Stimulated activated CD4-positive, alpha-beta T cell treated with anti-CD3 and anti-CD28 coated beads, Interleukin-15, amount 100 ng/mL, for 48 hours (primary cell): ENCODE results near the gene CDHR5.
"Not testable (repeated sequence)": the region's sequence is repeated elsewhere in the genome, so short reads cannot be mapped to it uniquely, and the experiment has no call there.

Source experiments
- DNase-seq, 2 donors: peaks; one replicate each; pipeline ENCODE4 v3.0.0-alpha.2; 2020; ENCODE audit warnings: low read depth in 2 of 2

CDHR5 gene, protein sequence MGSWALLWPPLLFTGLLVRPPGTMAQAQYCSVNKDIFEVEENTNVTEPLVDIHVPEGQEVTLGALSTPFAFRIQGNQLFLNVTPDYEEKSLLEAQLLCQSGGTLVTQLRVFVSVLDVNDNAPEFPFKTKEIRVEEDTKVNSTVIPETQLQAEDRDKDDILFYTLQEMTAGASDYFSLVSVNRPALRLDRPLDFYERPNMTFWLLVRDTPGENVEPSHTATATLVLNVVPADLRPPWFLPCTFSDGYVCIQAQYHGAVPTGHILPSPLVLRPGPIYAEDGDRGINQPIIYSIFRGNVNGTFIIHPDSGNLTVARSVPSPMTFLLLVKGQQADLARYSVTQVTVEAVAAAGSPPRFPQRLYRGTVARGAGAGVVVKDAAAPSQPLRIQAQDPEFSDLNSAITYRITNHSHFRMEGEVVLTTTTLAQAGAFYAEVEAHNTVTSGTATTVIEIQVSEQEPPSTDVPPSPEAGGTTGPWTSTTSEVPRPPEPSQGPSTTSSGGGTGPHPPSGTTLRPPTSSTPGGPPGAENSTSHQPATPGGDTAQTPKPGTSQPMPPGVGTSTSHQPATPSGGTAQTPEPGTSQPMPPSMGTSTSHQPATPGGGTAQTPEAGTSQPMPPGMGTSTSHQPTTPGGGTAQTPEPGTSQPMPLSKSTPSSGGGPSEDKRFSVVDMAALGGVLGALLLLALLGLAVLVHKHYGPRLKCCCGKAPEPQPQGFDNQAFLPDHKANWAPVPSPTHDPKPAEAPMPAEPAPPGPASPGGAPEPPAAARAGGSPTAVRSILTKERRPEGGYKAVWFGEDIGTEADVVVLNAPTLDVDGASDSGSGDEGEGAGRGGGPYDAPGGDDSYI

DNA sequence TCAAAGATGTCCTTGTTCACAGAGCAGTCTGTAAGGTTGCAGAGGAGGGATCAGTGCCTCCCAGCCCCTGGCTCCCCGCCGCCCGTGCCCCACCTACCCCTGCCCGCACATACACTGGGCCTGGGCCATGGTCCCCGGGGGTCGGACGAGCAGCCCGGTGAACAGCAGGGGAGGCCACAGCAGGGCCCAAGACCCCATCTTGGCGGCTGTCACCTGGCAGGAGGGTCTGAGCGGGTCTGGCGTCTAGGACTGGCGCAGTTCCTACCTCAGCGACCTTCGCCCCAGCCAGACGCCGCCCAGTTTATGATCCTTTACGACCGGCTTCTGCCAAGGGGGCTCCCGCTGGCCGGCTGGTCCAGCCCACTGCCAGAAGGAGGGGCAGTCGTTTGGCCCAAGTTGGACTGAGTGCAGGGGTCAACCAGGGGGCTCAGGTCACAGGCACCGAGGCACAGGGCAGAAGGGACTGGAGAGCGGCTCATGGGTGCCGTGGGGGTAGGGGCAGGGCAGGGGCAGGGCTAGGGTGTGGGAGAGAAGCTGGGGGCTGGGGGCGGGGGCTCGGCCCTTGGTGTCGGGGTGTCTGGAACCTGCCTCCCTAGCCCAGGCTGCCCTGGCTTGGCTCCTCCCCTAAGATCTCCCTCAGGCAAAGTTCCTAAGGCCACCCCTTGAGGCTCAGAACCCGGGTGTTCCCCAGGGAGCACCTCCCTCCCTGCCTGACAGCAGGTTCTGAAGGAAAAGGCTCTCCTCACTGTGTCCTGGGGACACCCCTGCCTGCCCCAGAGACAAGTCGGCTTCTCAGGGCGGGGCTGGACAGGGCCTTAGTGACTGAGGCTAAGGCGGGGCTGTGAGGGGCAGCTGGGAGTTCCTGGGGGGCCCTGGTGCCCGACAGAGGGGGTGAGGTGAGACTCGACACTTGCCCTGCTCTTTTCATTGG is at the start of gene CDHR5:
TSS of gene CDHR5 (minus strand) at position 251 of the 931 bp plus-strand sequence. CDS start at position 198, 53 bp downstream.
- no peak for DNase-seq

DNA sequence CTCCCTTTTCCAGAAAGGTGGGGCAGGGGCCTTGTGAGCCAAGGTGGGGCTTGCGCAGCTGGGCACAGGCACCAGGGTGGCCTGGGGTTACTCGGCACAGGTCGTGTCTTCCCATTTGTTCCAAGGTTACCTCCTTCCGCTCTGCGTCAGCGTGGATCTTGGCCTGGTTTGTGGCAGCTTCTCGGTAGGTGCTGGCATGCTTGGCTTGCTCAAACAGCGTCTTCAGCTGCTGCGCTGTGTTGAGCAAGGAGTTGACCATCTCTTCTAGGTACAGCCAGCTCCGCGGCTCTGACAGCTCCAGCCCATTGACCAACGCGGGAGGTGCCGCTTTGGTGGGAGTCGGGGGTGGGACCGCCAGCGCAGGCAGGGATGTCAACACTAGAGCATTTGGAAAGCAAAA is 49.7 kb upstream of the CDHR5 start:
- no peak for DNase-seq

DNA sequence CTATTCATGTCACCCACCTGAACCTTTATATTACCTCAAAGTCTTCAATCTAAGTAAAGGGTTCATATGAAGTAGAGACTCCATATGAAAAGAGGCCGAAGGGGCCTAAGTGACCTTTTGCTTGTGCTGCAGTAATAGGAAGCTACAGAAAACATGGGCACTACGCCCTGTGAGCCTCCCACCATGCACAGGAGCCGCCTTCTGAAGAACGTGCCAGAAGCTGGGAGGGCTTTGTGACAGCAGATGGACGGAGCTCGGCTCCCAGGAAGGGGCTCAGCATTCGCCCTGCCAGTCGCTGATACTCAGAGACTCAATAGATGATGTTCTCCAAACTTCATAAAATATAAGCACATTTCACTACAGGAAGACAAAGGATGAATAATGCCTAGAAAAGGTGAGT is 49.1 kb upstream of the CDHR5 start:
- no peak for DNase-seq

DNA sequence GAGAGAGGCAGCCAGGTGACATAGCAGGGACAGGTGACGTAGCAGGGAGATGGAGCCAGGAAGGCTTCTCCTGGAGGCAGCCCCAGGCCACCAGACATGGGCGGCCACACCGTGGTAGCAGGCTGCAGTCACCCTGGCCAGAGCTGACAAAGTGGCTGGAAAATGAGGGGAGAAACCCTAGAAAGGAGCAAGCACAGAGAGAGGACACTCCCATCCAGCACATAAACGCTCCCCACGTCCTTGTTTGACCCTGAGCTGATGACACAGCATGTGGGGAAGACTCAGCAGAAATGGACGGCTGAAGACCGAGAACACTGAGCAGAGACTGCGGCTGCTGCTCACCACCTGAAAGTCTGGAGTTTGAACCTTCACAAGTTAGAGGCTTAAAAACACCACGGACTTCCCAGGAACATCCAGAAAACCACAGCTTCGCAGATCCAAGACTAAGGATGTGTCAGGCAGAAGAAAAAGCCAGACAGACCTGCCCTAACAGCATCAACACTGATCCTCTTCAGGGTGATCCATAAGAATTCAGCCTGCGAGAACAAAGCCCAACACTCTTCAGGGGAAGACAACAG is 41.0 kb upstream of the CDHR5 start:
- DNase-seq, result no peak

DNA sequence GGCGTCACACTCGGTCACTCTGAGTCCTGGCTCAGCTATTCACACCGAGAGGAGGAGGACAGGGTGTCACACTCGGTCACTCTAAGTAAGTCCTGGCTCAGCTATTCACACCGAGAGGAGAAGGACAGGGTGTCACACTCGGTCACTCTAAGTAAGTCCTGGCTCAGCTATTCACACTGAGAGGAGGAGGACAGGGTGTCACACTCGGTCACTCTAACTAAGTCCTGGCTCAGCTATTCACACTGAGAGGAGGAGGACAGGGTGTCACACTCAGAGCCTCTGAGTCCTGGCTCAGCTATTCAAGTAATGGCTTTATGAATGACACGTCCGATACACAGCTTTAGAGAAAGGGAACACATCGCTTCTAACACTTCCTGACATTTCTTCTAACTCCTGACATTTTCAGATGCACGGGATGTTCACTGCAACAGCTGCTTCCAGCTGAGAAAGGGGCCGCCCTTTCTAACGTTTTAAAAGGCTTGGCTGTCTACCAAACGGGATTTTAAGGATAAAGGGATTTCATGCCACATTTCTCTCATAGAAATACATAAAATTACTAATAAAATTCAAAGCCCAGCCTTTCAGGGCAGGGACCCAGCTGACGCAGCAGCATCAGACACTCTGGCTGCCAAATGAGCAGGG is 40.4 kb upstream of the CDHR5 start:
- DNase-seq, result no peak

DNA sequence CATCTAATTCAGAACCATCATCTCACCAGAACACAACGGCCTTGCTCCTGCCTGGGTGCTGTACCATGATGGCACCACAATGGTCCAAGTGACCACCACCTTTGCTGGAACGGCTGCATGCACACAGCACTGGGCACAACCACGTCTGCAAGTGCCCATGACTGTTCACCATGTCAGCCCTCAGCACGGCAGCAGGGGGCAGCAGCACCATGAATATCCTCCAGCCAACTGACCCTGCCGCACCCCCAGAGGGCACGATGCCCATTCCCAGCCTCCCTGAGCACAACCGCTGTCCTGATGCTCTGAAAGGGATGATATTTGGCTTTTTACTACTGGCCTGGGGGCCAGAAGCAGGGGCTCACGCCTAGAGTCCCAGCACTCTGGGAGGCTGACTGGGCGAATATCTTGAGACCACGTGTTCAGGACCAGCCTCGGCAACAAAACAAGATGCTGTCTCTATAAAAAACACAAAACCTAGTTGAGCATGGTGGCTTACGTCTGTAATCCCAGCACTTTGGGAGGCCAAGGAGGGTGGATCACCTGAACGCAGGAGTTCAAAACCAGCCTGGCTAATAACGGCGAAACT is 38.0 kb upstream of the CDHR5 start:
- peak in 1 of 2 donors; percentile 22 for DNase-seq

GRCh38 chr11:660681-661444 is 36.1 kb upstream of the CDHR5 start:
- DNase-seq, result no peak

GRCh38 chr11:660281-660680 is 35.5 kb upstream of the CDHR5 start:
- no peak for DNase-seq

- no peak for DNase-seq
Observed at GRCh38 chr11:659532-660085, 34.9 kb upstream of the CDHR5 start.

GRCh38 chr11:657691-658126 is 33.0 kb upstream of the CDHR5 start:
- no peak for DNase-seq

DNA sequence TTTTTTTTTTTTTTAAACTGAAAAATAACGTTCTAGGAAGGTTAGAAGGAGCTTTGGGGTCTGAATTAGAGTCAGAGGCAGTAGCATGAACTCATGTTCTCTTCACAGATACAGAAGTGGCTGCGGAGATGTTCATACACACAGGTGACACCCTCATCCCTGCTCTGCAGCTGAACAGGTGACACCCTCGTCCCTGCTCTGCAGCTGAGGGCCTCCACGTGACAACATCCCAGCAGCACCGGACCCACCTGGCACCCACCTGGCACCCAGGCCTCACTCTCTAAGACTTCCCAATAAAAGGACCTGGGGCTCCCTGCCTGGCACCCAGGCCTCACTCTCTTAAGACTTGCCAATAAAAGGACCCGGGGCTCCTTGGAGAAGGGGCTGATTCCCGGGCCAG is 32.1 kb upstream of the CDHR5 start:
- no peak for DNase-seq

DNA sequence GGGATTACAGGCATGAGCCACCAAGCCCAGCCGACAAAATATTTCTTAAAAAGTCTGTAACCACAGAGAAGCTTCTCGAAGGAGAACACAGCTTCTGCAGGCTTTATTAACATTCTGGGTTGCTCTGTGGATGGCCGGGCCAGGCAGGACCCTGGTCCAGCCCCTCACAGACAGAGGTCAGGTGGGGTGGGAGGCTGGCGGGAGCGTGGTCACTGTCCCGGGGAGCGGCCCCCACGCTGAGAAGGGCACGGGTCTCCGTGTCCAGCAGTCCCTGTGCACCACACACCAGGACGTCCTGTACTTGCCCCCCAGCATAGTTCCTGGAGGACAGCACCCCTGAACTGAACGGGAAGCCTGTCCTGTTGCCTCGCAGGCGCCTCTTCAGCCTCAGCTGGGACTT is 31.7 kb upstream of the CDHR5 start:
- DNase-seq, result no peak

- no peak for DNase-seq
Observed at GRCh38 chr11:655036-655726, 30.4 kb upstream of the CDHR5 start.

DNA sequence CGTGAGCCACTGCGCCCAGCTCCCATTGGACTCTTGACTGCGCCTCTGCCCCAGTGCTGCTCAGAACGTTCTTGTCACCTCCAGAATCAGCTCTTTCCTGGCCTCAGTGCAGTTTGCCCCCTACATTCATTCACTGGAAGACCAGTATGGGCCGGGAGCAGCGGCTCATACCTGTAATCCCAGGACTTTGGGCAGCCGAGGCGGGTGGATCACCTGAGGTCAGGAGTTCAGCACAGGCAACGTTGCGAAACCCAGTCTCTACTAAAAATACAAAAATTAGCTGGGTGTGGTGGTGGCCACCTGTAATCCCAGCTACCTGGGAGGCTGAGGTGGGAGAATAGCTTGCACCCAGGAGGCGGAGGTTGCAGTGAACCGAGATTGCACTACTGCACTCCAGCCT is 29.7 kb upstream of the CDHR5 start:
- DNase-seq, result not testable (repeated sequence)

GRCh38 chr11:653837-654236 is 29.1 kb upstream of the CDHR5 start:
- no peak for DNase-seq

DNA sequence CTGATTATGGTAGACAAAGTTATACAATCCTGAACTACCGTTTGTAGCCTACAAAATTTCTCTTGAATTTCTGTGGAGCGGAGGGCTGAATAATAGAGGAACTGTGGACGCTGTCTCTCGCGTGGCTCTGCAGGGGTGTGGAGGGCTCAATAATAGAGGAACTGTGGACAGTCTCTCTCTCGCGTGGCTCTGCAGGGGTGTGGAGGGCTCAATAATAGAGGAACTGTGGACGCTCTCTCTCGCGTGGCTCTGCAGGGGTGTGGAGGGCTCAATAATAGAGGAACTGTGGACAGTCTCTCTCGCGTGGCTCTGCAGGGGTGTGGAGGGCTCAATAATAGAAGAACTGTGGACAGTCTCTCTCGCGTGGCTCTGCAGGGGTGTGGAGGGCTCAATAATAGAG is 28.4 kb upstream of the CDHR5 start:
- not testable (repeated sequence) for DNase-seq

- no peak for DNase-seq
Observed at GRCh38 chr11:650482-650881, 25.7 kb upstream of the CDHR5 start.

DNA sequence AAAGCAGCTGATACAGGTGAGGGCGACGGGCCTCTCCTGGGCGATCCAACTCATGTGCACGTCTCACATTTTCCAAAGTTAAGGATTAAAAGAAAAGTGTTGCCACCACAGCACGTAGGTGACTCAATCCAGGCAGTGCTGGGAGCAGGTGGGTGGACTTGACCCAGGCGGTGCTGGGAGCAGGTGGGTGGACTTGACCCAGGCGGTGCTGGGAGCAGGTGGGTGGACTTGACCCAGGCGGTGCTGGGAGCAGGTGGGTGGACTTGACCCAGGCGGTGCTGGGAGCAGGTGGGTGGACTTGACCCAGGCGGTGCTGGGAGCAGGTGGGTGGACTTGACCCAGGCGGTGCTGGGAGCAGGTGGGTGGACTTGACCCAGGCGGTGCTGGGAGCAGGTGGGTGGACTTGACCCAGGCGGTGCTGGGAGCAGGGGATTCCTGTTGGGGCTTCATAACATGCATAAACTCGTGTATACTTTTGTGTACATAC is 23.0 kb upstream of the CDHR5 start:
- not testable (repeated sequence) for DNase-seq

- DNase-seq, result no peak
Observed at GRCh38 chr11:646214-646613, 21.5 kb upstream of the CDHR5 start.
